HG03571 (cell line): ENCODE measurements around the gene CCNE1.
"Not testable (repeated sequence)": the region's sequence is repeated elsewhere in the genome, so short reads cannot be mapped to it uniquely, and the experiment has no call there.

Experiments used
- ATAC-seq: cut with Tn5 transposase; IDR thresholded peaks from one replicate; pipeline ENCODE4 v1.9.1; 2021; ENCODE audit not compliant: unreplicated experiment

The CCNE1 gene

DNA sequence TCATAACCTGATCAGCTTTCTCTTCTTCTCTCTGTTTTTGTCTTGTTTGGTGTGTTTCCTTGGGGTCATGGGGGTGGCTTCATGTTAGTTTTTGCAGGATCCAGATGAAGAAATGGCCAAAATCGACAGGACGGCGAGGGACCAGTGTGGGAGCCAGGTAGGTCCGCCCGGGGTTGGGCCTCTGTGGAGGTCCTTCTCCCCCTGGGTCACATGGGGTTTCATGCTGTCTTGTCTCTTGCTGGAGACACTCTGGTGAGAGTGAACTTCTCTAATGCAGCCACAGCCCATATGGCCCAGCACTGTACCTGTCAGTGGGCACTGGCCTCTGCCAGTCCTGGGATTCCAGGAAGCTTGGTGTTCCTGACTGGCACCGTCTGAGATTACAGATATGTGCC lies 1.1 kb downstream of the CCNE1 start:
- no peak for ATAC-seq

DNA sequence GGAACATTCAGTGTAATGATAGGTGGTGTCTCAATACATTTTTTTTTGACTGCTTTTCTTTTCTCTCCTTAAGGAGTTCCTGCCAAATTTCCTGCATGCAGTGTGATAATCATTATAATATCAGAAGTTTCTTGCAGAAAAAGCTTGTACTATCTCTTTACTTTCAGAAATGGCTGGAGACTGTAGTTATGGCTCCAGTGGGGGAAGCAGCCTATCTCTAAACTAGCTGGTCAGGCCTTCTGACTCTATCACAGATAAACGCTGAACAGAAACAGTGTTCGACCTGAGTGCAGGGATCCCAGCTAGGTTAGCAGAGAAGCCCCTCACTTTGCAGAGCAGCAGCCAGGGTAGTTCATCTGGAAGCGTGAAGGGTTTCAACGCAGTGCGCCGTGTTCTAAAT lies 1.9 kb downstream of the CCNE1 start:
- no peak for ATAC-seq

DNA sequence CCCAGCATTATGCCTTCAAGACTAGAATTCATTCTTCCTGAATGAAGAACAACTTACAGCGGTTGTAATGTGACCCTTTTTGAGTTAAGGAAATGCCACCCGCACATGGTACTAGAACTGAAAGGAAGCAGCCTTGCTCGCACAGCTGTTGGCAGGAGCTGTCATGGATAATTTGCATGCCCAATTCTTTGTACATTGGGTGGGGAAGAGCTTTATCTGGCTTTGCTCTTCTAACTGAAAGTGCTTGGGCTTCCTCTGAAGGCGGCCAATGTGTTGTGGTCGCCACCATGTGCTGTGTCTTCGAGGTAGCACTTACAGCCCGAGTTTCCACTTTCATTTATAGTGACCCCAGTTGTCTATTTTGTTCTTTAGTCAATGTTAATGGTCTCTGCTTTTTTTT lies 3.4 kb downstream of the CCNE1 start:
- no peak for ATAC-seq

DNA sequence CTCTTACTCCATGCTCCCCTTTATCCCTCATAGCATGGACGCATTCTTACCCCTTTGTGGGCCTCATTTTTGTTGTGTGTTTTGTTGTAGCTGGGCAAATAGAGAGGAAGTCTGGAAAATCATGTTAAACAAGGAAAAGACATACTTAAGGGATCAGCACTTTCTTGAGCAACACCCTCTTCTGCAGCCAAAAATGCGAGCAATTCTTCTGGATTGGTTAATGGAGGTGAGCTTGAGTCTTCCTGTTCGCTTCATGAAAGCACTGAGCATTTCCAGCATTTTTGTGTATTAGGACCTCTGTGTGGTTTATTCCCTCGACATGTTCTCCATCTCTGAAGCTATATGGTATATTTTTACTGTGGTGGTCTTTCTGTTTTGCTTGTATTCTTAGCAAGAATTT lies 5.5 kb downstream of the CCNE1 start:
- ATAC-seq = no peak

DNA sequence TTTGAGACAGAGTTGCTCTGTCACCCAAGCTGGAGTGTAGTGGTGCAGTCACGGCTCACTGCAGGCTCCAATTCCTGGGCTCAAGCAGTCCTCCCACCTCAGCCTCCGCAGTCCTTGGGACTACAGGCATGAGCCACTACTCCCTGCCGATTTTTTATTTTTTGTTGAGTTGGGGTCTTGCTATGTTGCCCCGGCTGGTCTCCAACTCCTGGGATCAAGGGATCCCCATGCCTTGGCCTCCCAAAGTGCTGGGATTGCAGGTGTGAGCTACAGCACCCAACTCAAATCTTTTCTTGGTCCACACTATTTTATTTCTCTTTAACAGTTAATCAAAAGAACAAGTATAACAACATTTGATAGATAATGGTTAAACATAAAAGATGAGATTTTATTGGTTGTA lies 7.5 kb downstream of the CCNE1 start:
- ATAC-seq = no peak

DNA sequence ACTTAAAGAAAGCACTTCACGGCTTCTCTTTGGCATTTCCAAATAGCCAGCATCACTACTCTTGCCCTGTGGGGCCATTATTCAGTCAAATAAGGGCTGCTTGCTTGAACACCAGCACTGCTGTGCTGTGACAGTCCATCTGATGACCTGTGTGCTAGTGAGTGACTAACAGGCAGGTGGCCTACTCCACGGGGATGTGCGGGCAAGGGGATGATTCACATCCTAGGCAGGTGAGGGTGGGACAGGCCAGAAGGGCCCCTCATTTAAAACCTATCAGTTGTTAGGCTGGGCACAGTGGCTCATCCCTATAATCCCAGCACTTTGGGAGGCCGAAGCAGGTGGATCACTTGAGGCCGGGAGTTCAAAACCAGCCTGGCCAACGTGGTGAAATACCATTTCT lies 8.2 kb downstream of the CCNE1 start:
- ATAC-seq = no peak

DNA sequence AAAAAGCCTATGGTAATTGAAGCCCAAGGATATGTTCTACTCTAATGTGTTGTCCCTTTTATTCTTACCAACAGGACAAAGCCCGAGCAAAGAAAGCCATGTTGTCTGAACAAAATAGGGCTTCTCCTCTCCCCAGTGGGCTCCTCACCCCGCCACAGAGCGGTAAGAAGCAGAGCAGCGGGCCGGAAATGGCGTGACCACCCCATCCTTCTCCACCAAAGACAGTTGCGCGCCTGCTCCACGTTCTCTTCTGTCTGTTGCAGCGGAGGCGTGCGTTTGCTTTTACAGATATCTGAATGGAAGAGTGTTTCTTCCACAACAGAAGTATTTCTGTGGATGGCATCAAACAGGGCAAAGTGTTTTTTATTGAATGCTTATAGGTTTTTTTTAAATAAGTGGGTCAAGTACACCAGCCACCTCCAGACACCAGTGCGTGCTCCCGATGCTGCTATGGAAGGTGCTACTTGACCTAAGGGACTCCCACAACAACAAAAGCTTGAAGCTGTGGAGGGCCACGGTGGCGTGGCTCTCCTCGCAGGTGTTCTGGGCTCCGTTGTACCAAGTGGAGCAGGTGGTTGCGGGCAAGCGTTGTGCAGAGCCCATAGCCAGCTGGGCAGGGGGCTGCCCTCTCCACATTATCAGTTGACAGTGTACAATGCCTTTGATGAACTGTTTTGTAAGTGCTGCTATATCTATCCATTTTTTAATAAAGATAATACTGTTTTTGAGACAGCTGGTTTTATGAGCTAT lies 12.0 kb downstream of the CCNE1 start:
- ATAC-seq = no peak

DNA sequence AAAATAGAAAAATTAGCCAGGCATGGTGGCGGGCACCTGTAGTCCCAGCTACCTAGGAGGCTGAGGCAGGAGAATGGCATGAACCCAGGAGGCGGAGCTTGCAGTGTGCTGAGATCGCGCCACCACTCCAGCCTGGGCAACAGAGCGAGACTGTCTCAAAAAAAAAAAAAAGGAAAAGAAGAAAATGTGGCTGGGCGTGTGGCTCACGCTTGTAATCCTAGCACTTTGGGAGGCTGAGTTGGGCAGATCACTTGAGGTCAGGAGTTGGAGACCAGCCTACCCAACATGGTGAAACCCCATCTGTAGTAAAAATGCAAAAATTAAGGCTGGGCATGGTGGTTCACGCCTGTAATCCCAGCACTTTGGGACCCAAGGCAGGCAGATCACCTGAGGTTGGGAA lies 13.5 kb downstream of the CCNE1 start:
- ATAC-seq = not testable (repeated sequence)

DNA sequence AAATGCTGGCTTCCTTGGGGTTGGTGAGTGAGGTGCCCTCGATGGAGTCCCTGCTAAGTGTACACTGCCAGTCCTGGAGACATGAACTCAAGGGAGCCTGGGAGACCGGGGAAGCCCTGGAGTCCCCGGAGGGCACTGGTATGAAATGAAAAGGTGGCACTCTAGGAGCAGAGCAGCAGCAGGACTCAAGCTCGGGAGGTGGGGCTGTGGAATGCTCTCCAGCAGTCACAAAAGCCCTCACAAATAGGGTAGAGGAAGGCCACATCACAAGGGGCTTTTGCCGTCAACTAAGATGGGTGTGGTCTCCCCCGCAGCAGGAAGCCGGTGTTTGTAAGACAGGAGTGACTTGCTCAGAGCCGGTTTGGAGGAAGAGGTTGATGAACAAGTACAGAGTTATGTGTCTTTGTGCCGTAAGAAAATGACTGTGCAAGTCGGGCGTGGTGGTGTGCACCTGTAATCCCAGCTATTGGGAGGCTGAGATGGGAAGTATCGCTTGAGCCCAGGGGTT lies 19.3 kb downstream of the CCNE1 start:
- no peak for ATAC-seq

DNA sequence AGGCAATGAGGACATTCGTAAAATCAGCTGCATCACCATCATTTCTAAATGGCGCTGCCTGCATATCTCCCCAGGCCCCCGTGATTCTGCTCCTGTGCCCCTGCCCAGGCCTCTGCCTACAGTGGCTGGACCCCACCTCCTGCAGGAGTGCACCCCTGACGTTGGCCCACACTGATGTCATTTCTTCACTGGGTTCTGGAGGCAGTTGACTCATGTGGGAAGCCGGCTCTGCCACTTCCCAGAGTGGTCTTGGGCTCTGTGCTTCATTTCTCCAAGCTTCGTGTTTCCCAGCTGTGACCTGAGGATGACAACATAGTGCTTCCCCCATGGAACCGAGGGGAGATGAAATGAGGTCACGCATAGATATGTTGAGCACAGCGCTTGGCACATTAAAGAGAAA lies 19.9 kb downstream of the CCNE1 start:
- no peak for ATAC-seq

DNA sequence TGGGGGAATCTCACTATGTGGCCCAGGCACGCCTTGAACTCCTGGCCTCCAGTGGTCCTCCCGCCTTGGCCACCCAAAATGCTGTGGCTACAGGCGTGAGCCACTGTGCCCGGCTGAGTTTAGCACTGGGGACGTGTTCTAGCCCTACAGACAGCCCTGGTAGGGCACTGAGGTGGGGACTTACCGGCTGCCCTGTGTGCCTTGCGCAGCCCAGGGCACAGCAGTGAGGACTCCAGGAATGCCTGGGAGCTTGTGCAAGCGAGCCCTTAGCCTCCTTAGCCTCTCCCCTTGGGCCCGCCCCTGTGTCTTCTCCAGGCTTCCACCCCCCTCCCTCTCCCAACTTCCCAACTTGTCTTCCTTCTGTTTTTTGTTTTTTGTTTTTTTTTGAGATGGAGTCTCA lies 21.0 kb downstream of the CCNE1 start:
- ATAC-seq = no peak

DNA sequence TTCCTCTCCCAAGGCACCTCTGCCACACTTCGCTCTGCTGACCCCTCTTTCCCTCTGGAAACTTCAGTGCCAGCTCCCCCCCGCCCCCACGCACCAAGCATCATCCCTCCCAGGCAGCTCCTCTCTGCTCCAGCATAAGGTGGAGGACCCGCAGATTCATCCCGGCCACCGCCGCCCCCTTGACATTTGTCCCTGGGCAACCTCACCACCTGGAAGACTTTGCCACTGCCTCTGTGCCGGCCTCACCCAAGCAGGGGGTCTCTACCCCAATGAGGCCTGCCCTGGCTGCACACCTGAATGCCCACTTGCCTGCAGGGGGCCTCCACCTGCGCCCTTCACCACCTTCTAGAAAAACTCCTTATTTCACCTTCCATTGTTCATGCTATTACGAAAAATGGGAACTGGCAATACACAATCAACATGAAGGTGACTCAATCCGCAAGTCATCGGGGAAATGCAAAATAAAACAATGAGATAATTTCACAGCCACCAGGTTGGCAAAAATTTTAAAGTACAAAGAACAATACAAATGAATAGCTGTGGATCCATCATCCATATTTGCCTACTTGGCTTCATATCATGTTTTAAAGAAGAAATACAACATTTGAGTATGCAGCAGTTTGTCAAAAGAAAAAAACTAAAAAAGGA lies 21.9 kb downstream of the CCNE1 start:
- no peak for ATAC-seq

DNA sequence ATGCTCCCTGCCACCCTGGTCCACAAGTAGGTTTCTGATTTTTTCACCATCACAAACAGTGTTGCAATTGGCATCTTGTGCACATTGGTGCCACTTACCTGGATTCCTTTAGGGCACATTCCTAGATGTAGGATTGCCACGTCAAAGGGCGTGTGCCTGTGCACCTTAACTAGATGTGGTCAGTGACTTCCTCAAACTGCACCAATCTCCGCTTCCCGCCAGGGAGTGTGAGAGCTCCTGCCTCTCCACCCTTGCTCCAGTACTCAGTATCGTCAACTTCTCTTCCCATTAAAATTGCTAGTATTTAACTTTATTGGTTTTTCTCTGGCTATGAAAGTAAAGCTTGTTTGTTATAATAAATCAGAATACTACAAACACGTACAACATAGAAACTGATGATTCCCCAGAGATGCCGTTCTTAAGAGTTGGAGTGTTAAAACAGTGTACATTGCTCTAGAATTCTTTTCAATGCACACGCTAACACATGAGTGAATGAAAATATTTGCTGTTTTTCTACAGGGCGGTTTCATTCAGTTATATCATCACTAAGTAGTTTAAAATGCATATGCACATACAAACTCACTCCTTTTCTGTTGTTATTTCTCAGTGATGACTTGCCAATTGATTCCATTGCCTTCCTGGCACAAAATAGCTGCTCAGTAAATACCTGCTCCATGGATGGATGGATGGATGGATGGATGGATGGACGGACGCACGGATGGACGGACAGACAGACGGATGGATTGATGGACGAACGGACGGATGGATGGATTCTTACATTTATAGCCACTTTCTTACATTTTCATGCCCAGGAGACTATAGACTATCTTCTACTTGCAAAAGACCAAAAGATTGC lies 23.4 kb downstream of the CCNE1 start:
- ATAC-seq = no peak

DNA sequence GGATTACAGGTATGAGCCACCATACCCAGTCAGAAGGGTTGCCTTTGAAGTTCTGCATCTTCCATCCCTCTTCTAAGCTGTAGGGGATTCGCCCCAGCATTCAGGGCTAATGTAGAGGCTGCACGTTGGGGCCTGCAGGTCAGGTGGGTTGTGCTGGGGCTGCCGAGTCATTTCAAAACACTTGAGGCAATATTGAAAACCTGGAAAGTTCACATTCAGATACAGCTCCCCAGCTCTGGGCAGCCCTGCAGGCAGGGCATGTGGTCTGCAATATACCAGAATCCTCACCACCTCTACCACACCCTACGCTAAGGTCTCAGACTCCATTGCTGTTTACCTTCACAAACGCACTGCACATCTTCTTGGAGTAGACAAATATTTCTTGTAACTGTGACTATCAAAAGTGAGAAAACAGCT lies 24.6 kb downstream of the CCNE1 start:
- ATAC-seq = peak; percentile 66

DNA sequence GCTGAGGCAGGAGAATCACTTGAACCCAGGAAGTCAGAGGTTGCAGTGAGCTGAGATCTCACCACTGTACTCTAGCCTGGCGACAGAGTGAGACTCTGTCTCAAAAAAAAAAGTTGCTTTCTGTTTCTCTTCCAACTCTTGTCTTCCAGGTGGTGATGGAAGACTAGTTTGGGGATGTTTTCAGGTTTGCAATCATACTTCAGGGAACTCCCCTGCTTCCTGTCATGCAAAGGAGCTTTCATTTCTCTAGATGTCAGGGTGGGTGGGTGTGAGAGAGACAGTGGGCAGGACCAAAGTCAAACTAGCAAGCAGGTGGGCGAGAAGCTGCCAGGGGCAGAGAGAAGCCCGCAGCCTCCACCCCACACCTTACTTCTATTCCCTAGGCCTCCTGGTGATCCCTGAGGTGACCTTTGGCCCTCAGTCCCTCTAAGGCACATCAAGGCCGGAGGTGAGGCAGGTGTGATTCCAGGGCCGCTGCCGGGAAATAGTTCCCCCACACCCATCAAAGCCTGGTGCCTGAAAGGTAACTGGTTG lies 25.7 kb downstream of the CCNE1 start:
- ATAC-seq = peak; percentile 64

DNA sequence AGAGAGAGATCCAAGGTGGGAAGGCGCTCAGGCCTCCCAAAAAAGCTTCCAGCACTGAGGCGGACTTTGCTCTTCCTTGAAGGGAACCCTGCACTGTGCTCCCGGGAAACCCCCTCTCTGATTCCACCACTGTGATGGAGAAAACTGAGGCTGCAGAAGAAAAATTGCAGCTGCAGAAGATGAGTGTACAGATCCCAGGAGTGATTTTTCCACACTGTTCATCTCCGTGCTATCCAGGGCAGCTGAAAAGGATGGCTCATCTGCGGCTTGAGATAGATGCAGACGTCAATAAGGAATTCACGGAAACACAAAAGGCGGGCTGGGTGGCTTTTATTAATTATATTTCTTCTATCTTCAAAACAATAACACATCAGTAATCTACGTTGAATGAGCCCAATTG lies 26.2 kb downstream of the CCNE1 start:
- no peak for ATAC-seq

DNA sequence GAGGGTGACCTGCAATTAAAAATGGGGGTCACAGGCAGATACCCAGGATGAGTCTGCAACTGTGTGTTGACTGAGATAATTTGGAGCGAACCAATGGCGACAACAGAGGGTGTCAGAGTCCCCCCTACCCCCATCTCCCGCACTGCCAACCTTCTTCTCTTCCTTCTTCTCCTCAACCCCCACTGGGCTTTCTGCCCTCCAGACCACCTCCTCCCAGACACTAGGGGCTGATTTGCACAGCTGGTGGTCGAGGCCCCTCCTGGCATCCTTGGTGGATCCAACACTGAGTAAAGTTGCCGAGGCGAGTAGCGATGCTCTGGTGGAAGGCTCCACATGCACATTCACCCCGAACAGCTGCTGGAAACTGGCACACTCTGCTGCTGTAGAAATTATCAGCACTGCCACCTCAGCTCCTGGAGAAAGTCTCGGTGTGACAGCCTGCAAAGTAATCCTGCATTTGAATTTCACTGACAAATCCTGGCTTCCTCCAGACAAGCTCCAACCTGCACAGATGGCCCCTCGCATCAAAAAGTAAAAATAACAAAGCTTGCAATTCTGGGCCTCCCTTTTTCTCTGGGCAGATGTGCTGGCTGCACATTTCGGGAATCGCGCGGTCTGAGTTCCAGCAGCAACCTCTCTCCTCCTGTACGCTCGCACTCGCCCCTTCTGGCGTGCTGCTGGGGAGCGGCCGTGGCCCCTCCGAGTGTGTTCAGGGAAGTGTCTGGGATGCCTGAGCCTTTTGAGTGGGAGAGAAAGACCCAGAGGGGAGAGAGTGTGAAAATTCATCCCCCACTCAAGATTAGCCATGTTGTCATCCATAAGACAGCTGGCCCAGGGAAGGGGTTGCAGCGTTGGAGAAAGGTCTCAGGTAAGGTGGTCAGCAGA lies 28.5 kb downstream of the CCNE1 start:
- no peak for ATAC-seq

DNA sequence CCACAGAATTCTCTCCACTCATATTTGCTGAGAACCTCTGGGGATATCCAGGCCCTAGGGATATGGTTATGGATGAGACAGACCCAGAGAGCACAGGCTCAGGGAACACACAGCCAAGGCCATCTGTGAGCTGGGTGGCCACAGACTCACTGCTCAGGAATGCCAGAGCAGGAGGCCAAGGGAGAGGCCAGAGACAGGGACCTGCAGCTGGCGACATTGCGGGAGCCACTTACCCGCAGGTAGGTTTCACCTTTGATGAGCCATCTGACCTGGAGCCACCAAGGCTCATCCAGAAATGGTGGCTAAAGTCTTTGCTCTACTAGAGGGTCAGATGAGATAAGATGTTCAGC lies 29.4 kb downstream of the CCNE1 start:
- ATAC-seq = no peak

DNA sequence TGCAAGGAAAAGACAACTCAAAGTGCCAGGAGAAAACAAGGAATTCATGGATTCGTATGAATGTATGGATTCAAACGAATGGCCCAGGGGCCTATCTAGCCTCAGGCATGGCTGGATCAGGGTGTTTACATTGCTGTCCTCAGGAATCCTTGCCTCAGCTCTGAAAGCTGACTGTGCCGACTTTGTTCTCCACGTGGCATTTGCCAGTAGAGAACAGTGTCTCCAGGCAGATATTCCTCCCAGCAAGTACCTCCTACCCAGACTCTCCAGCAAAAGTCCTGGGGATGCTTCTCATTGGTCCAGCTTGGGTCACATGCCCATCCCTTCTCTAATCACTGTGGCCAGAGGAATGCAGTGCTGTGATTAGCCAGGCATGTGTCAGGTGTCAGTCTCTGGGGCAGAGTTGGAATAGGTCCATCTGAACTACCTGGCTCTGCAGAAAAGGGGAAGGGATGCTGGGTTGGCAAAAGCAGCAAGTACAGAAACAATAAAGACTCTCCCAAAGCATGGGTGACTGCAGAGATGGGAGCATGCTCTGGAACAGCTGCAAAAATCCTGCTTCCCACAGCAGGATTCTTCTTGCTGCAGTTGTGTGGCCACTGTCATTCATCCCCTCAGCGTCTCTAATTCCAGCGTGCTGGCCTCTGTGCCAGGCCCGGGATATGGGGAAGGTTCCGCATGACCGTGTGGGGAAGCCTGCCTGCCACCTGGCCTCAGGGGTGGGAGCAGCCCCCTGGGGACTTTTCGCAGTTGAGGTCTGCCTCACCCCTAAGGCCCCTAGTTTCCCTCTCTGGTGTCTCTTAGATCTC lies 30.0 kb downstream of the CCNE1 start:
- no peak for ATAC-seq
